AG04449 (cell line): ENCODE data around the gene PRSS50.

Experiments used
- CTCF ChIA-PET: fragments of 350-600 bp; formaldehyde crosslinking; extraction: SDS; loops from one replicate; lab custom pipeline; 2021; ENCODE audit warnings: antibody characterized with exemption; lab: Yijun Ruan, JAX
- POLR2A ChIA-PET: fragments of 400-600, 350-600 bp; formaldehyde crosslinking; extraction: SDS; loops from one replicate; lab custom pipeline; 2020; ENCODE audit warnings: antibody characterized with exemption, inconsistent platforms; lab: Yijun Ruan, JAX
- DNase-seq: peaks from one replicate; pipeline ENCODE4 v3.0.0-alpha.2; 2010; ENCODE audit warnings: low read depth, low spot score
- H3K4me3 ChIP-seq: 2 replicates; pipeline ENCODE4 v1.5.1; 2011; ENCODE audit warnings: low read depth, mild to moderate bottlenecking, control low read depth, low read length
- TF ChIP-seq, protein P1 (sequence below): IDR thresholded peaks from one replicate; pipeline ENCODE4 v1.5.1; 2011; ENCODE audit warnings: mild to moderate bottlenecking, moderate library complexity, low read length, control low read depth, inconsistent platforms; ENCODE audit not compliant: insufficient read depth; ENCODE audit errors: missing control alignments

Gene PRSS50

GRCh38 chr3:46736006-46736872, 18.6 kb upstream of the PRSS50 start:
- H3K4me3 ChIP-seq, result no peak overlapping the region
- TF ChIP-seq, protein P1, sequence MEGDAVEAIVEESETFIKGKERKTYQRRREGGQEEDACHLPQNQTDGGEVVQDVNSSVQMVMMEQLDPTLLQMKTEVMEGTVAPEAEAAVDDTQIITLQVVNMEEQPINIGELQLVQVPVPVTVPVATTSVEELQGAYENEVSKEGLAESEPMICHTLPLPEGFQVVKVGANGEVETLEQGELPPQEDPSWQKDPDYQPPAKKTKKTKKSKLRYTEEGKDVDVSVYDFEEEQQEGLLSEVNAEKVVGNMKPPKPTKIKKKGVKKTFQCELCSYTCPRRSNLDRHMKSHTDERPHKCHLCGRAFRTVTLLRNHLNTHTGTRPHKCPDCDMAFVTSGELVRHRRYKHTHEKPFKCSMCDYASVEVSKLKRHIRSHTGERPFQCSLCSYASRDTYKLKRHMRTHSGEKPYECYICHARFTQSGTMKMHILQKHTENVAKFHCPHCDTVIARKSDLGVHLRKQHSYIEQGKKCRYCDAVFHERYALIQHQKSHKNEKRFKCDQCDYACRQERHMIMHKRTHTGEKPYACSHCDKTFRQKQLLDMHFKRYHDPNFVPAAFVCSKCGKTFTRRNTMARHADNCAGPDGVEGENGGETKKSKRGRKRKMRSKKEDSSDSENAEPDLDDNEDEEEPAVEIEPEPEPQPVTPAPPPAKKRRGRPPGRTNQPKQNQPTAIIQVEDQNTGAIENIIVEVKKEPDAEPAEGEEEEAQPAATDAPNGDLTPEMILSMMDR, result no peak
- DNase-seq, result no peak
- POLR2A ChIA-PET, result no interaction called here
- CTCF ChIA-PET, result interaction anchor here (1.0 to 1.6 kb wide), 2 partner anchors 9 to 30 kb away, joined by 3 to 4 read pairs; no protein-coding TSS in a partner anchor

DNA sequence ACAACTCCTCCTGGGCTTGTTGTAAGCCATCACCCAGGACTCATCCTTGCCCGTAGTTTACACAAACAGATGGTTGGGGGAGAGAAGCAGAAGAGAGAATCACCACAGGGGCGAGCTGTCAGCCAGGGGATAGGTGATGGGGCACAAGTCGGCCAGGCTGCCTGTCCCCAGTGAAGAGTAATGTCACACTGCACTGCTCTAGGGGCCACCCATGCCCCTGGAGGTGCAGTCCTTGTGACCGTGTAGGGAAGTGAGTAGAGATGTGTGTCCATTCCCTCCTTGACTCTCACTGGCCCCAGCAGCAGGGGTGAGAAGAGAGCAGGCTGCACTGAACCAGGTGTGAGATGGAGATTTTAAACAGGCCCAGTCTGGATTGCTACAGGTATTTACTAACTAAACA, 17.1 kb upstream of the PRSS50 start:
- H3K4me3 ChIP-seq, result no peak overlapping the region
- POLR2A ChIA-PET, result no interaction called here
- no peak for DNase-seq
- TF ChIP-seq, protein P1, result no peak
- CTCF ChIA-PET, result interaction anchor here (1.0 kb wide), 1 partner anchor 29 kb away, joined by 3 read pairs; no protein-coding TSS in a partner anchor

DNA sequence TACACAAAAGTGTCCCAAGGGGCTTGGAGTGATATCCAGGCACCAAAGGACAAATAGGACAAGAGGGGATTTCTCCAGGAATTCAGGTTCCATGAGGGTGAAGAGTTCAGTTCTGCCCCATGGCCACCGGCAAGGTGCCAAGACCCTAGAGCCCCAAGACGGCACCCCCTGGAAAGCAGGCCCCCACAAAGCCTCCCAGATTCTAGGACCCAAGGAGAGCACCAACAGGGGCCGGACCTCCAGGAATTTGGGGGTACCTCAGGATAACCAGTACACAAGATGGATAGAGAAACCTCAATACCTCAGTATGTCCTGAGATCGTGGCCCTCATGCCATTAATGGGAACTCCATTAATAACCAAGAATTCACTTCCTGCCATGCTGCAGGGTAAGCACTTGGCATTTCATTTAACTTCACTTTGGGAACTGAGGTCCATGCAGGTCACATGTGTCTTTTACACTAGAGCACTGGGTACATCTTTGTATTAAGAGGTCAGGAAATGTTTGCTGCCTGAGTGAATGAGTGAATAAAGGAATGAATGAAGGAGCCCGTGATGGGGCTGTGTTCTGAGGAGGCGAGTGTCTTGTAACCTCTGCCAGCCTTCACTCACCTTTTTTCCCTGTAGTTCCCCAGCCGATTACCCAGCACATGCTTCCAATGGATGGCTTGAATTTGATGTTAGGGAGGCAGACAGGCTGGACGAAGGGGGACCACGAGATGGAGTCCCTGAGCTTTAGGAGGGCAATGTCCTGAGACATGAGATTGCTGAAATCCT, 15.5 kb upstream of the PRSS50 start:
- DNase-seq, result no peak
- ChIA-PET CTCF (no interaction called here), POLR2A (no interaction called here)
- TF ChIP-seq, protein P1, result no peak
- no peak overlapping the region for H3K4me3 ChIP-seq

GRCh38 chr3:46731795-46732194, 14.1 kb upstream of the PRSS50 start:
- ChIA-PET POLR2A (no interaction called here), CTCF (no interaction called here)
- H3K4me3 ChIP-seq, result no peak overlapping the region
- TF ChIP-seq, protein P1, result no peak
- no peak for DNase-seq

- CTCF ChIA-PET, result no interaction called here
- no peak for DNase-seq
- POLR2A ChIA-PET, result no interaction called here
- TF ChIP-seq, protein P1, result no peak
- no peak overlapping the region for H3K4me3 ChIP-seq
These were observed 13.2 kb upstream of the PRSS50 start for GRCh38 chr3:46730819-46731218.

GRCh38 chr3:46729038-46729437, 11.4 kb upstream of the PRSS50 start:
- ChIA-PET POLR2A (no interaction called here), CTCF (interaction anchor here (0.5 to 1.0 kb wide), 5 partner anchors 24 to 359 kb away, joined by 3 to 4 read pairs (median 3); no protein-coding TSS in a partner anchor)
- TF ChIP-seq, protein P1, result no peak
- DNase-seq, result no peak
- H3K4me3 ChIP-seq, result no peak overlapping the region
